GM23338 (cell line): ENCODE measurements around the gene SLCO4C1.

Experiments
- CREB1 ChIP-seq: fragments of 250-450 bp; sonication (Bioruptor Pico); IDR thresholded peaks from 2 replicates; pipeline ENCODE4 v1.5.0; 2020; ENCODE audit warnings: low read depth, mild to moderate bottlenecking, moderate library complexity
- EZH2 ChIP-seq: fragments of 200-600 bp; sonication (generic); IDR thresholded peaks from one replicate; pipeline ENCODE4 v1.8.0; 2017; ENCODE audit warnings: antibody characterized with exemption, mild to moderate bottlenecking, low read depth; ENCODE audit not compliant: unreplicated experiment
- EZH2phosphoT487 ChIP-seq: fragments of 200-600 bp; sonication (generic); IDR thresholded peaks from one replicate; pipeline ENCODE4 v1.8.1; 2018; ENCODE audit warnings: antibody characterized with exemption; ENCODE audit not compliant: unreplicated experiment
- JUNB ChIP-seq: IDR thresholded peaks from one replicate; pipeline ENCODE4 v1.6.1; 2016; ENCODE audit warnings: antibody characterized with exemption; ENCODE audit not compliant: unreplicated experiment
- NANOG ChIP-seq: IDR thresholded peaks from 2 replicates; pipeline ENCODE4 v1.6.1; 2016; ENCODE audit warnings: antibody characterized with exemption, borderline replicate concordance
- POLR2AphosphoS5 ChIP-seq: IDR thresholded peaks from 2 replicates; pipeline ENCODE4 v1.6.1; 2016; ENCODE audit warnings: antibody characterized with exemption, low read depth
- REST ChIP-seq: IDR thresholded peaks from one replicate; pipeline ENCODE4 v1.6.1; 2018; ENCODE audit warnings: antibody characterized with exemption; ENCODE audit not compliant: unreplicated experiment
- ZNF114 ChIP-seq: fragments of 250-450 bp; sonication (Bioruptor Pico); IDR thresholded peaks from 2 replicates; pipeline ENCODE4 v1.5.0; 2020; ENCODE audit warnings: mild to moderate bottlenecking, moderate library complexity
- ZNF331 ChIP-seq: fragments of 250-450 bp; sonication (Bioruptor Pico); IDR thresholded peaks from 2 replicates; pipeline ENCODE4 v1.5.0; 2020; ENCODE audit warnings: low read depth, mild to moderate bottlenecking, moderate library complexity
- TF ChIP-seq, protein P1 (sequence below), 2 experiments: fragments of 200-600 bp in 1 of 2; sonication (generic) in 1 of 2; conservative IDR thresholded peaks; 2 replicates each; pipeline versions ENCODE4 v1.5.1 to v1.6.1; 2016 to 2017; ENCODE audit warnings: antibody characterized with exemption in 2 of 2, low read depth in 2 of 2, mild to moderate bottlenecking in 2 of 2, moderate library complexity in 1 of 2
- TF ChIP-seq, protein P2 (sequence below): fragments of 250-450 bp; sonication (Bioruptor Pico); IDR thresholded peaks from 2 replicates; pipeline ENCODE4 v1.5.0; 2020; ENCODE audit warnings: mild to moderate bottlenecking, moderate library complexity

GRCh38 chr5:102295534-102296177, 428 bp downstream of the SLCO4C1 start:
- no peak for TF ChIP-seq EZH2phosphoT487
- no peak for TF ChIP-seq REST
- TF ChIP-seq EZH2: no peak
- TF ChIP-seq, protein P1, sequence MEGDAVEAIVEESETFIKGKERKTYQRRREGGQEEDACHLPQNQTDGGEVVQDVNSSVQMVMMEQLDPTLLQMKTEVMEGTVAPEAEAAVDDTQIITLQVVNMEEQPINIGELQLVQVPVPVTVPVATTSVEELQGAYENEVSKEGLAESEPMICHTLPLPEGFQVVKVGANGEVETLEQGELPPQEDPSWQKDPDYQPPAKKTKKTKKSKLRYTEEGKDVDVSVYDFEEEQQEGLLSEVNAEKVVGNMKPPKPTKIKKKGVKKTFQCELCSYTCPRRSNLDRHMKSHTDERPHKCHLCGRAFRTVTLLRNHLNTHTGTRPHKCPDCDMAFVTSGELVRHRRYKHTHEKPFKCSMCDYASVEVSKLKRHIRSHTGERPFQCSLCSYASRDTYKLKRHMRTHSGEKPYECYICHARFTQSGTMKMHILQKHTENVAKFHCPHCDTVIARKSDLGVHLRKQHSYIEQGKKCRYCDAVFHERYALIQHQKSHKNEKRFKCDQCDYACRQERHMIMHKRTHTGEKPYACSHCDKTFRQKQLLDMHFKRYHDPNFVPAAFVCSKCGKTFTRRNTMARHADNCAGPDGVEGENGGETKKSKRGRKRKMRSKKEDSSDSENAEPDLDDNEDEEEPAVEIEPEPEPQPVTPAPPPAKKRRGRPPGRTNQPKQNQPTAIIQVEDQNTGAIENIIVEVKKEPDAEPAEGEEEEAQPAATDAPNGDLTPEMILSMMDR (conservative IDR thresholded peaks at IDR 0.05; ENCODE audit: low read depth in 2 of 2): no peak
- no peak for TF ChIP-seq NANOG
- no peak for TF ChIP-seq POLR2AphosphoS5
- TF ChIP-seq ZNF331: no peak
- no peak for TF ChIP-seq ZNF114 (CRISPR knock-in tag)
- TF ChIP-seq JUNB: no peak
- no peak for TF ChIP-seq CREB1
- TF ChIP-seq, protein P2, sequence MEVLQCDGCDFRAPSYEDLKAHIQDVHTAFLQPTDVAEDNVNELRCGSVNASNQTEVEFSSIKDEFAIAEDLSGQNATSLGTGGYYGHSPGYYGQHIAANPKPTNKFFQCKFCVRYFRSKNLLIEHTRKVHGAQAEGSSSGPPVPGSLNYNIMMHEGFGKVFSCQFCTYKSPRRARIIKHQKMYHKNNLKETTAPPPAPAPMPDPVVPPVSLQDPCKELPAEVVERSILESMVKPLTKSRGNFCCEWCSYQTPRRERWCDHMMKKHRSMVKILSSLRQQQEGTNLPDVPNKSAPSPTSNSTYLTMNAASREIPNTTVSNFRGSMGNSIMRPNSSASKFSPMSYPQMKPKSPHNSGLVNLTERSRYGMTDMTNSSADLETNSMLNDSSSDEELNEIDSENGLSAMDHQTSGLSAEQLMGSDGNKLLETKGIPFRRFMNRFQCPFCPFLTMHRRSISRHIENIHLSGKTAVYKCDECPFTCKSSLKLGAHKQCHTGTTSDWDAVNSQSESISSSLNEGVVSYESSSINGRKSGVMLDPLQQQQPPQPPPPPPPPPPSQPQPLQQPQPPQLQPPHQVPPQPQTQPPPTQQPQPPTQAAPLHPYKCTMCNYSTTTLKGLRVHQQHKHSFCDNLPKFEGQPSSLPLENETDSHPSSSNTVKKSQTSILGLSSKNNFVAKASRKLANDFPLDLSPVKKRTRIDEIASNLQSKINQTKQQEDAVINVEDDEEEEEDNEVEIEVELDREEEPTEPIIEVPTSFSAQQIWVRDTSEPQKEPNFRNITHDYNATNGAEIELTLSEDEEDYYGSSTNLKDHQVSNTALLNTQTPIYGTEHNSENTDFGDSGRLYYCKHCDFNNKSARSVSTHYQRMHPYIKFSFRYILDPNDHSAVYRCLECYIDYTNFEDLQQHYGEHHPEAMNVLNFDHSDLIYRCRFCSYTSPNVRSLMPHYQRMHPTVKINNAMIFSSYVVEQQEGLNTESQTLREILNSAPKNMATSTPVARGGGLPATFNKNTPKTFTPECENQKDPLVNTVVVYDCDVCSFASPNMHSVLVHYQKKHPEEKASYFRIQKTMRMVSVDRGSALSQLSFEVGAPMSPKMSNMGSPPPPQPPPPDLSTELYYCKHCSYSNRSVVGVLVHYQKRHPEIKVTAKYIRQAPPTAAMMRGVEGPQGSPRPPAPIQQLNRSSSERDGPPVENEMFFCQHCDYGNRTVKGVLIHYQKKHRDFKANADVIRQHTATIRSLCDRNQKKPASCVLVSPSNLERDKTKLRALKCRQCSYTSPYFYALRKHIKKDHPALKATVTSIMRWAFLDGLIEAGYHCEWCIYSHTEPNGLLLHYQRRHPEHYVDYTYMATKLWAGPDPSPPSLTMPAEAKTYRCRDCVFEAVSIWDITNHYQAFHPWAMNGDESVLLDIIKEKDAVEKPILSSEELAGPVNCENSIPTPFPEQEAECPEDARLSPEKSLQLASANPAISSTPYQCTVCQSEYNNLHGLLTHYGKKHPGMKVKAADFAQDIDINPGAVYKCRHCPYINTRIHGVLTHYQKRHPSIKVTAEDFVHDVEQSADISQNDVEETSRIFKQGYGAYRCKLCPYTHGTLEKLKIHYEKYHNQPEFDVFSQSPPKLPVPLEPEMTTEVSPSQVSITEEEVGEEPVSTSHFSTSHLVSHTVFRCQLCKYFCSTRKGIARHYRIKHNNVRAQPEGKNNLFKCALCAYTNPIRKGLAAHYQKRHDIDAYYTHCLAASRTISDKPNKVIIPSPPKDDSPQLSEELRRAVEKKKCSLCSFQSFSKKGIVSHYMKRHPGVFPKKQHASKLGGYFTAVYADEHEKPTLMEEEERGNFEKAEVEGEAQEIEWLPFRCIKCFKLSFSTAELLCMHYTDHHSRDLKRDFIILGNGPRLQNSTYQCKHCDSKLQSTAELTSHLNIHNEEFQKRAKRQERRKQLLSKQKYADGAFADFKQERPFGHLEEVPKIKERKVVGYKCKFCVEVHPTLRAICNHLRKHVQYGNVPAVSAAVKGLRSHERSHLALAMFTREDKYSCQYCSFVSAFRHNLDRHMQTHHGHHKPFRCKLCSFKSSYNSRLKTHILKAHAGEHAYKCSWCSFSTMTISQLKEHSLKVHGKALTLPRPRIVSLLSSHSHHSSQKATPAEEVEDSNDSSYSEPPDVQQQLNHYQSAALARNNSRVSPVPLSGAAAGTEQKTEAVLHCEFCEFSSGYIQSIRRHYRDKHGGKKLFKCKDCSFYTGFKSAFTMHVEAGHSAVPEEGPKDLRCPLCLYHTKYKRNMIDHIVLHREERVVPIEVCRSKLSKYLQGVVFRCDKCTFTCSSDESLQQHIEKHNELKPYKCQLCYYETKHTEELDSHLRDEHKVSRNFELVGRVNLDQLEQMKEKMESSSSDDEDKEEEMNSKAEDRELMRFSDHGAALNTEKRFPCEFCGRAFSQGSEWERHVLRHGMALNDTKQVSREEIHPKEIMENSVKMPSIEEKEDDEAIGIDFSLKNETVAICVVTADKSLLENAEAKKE (CRISPR knock-in tag): no peak
